HK-2 (cell line): Measurements from ENCODE around the gene PCDHB13.
"Not testable (repeated sequence)": the region's sequence is repeated elsewhere in the genome, so short reads cannot be mapped to it uniquely, and the experiment has no call there.

Source experiments
- DNase-seq: peaks from one replicate; pipeline ENCODE4 v3.0.0-alpha.2; 2018; ENCODE audit not compliant: unreplicated experiment

Gene PCDHB13

DNA sequence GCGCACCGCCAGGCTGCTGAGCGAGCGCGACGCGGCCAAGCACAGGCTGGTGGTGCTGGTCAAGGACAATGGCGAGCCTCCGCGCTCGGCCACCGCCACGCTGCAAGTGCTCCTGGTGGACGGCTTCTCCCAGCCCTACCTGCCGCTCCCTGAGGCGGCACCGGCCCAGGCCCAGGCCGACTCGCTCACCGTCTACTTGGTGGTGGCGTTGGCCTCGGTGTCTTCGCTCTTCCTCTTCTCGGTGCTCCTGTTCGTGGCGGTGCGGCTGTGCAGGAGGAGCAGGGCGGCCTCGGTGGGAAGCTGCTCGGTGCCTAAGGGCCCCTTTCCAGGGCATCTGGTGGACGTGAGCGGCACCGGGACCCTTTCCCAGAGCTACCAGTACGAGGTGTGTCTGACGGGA lies 12.1 kb upstream of the PCDHB13 start:
- not testable (repeated sequence) for DNase-seq

DNA sequence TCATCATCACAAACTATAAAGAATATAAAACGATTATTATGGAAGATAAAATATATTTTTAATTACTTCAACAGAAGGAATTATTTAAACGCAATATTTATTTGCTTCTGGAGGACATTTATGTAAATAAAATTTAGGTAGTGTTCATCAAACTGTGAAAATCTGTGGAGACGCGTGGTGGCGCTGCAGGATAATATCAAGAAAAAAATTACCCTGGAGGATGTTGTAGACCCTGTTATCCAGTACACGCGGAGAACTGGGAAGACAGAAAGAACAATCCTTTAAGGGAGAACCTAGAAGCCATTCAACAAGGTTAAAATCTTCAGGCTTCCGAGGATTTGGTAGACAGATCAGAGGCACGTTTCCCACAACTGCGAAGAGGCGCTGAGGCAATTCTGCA lies 5.2 kb upstream of the PCDHB13 start, which contains the start of gene PCDHB12:
Gene PCDHB12, plus strand, starts transcription at position 242 of the 400 bp plus-strand sequence. CDS start 189 bp downstream, outside the sequence.
- no peak for DNase-seq

DNA sequence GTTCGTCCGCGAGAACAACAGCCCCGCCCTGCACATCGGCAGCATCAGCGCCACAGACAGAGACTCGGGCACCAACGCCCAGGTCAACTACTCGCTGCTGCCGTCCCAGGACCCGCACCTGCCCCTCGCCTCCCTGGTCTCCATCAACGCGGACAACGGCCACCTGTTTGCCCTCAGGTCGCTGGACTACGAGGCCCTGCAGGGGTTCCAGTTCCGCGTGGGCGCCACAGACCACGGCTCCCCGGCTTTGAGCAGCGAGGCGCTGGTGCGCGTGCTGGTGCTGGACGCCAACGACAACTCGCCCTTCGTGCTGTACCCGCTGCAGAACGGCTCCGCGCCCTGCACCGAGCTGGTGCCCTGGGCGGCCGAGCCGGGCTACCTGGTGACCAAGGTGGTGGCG lies 3.4 kb upstream of the PCDHB13 start:
- not testable (repeated sequence) for DNase-seq

DNA sequence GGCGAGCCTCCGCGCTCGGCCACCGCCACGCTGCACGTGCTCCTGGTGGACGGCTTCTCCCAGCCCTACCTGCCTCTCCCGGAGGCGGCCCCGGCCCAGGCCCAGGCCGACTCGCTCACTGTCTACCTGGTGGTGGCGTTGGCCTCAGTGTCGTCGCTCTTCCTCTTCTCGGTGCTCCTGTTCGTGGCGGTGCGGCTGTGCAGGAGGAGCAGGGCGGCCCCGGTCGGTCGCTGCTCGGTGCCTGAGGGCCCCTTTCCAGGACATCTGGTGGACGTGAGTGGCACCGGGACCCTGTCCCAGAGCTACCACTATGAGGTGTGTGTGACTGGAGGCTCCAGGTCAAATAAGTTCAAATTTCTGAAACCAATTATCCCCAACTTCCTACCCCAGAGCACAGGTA lies 2.9 kb upstream of the PCDHB13 start:
- DNase-seq = not testable (repeated sequence)

DNA sequence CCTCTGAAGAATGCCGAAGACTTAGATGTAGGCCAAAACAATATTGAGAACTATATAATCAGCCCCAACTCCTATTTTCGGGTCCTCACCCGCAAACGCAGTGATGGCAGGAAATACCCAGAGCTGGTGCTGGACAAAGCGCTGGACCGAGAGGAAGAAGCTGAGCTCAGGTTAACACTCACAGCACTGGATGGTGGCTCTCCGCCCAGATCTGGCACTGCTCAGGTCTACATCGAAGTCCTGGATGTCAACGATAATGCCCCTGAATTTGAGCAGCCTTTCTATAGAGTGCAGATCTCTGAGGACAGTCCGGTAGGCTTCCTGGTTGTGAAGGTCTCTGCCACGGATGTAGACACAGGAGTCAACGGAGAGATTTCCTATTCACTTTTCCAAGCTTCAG lies 864 bp downstream of the PCDHB13 start:
- not testable (repeated sequence) for DNase-seq

DNA sequence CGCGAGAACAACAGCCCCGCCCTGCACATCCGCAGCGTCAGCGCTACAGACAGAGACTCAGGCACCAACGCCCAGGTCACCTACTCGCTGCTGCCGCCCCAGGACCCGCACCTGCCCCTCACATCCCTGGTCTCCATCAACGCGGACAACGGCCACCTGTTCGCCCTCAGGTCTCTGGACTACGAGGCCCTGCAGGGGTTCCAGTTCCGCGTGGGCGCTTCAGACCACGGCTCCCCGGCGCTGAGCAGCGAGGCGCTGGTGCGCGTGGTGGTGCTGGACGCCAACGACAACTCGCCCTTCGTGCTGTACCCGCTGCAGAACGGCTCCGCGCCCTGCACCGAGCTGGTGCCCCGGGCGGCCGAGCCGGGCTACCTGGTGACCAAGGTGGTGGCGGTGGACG lies 1.8 kb downstream of the PCDHB13 start:
- DNase-seq = not testable (repeated sequence)

DNA sequence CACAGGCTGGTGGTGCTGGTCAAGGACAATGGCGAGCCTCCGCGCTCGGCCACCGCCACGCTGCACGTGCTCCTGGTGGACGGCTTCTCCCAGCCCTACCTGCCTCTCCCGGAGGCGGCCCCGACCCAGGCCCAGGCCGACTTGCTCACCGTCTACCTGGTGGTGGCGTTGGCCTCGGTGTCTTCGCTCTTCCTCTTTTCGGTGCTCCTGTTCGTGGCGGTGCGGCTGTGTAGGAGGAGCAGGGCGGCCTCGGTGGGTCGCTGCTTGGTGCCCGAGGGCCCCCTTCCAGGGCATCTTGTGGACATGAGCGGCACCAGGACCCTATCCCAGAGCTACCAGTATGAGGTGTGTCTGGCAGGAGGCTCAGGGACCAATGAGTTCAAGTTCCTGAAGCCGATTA lies 2.3 kb downstream of the PCDHB13 start:
- not testable (repeated sequence) for DNase-seq

DNA sequence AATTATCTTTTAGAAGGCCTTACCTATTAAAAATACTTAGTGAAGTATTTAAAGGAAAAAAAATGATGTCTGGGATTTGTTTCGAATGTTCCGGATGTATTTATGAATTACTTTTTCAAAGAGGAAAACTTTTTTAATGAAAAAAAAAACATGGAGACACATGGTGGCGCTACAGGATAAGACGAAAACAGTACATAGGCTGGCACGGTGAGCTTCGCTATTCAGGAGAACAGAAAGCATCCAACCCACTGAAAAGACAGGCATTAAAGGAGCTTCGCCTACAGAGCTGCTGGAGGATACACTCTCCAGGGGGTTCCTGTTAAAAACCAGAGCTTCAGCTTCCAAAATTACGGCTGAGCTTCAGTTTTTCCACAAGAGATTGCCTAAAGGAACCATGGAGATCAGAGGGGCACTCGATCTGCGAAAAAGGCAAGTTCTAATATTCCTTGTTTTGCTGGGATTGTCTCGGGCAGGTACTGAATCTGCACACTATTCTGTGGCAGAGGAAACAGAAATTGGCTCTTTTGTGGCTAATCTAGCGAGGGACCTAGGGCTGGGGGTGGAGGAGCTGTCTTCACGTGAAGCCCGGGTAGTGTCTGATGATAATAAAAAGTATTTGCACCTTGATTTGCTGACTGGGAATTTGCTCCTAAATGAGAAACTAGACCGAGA lies 9.5 kb downstream of the PCDHB13 start, which contains the start of gene PCDHB14:
Gene PCDHB14, plus strand, starts transcription at position 232 of the 672 bp plus-strand sequence. Its CDS starts 163 bp downstream, at position 395.
- DNase-seq = no peak

DNA sequence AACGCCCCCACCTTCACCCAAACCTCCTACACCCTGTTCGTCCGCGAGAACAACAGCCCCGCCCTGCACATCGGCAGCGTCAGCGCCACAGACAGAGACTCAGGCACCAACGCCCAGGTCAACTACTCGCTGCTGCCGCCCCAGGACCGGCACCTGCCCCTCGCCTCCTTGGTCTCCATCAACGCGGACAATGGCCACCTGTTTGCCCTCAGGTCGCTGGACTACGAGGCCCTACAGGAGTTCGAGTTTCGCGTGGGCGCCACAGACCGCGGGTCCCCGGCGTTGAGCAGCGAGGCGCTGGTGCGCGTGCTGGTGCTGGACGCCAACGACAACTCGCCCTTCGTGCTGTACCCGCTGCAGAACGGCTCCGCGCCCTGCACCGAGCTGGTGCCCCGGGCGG lies 11.1 kb downstream of the PCDHB13 start:
- not testable (repeated sequence) for DNase-seq

DNA sequence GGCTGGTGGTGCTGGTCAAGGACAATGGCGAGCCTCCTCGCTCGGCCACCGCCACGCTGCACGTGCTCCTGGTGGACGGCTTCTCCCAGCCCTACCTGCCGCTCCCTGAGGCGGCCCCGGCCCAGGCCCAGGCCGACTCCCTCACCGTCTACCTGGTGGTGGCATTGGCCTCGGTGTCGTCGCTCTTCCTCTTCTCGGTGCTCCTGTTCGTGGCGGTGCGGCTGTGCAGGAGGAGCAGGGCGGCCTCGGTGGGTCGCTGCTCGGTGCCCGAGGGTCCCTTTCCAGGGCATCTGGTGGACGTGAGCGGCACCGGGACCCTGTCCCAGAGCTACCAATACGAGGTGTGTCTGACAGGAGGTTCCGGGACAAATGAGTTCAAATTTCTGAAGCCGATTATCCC lies 11.7 kb downstream of the PCDHB13 start:
- not testable (repeated sequence) for DNase-seq

DNA sequence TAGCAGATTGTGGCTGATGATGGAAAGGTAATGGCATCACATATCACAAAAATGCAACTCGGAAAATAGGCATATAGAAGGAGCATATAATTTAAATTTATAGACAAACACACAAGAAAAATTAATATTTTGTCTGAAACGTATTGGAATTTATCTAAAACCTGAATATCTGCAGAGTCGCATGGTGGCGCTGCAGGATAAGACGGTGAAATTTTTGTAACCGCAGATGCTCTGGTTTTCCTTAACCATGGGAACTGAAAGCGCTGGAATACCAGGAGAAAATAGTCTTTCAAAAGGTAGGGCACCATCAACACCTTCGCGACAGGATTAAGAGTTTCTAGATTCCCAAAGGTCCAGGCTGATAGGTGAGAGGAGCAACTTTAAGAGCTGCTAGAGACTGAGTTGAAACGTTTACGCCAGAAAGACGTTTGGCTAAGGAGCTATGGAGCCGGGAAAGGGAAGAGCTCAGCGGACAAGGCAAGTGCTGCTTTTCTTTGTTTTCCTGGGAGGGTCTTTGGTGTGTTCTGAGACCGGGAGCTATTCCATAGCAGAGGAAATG lies 20.5 kb downstream of the PCDHB13 start:
- DNase-seq = no peak

DNA sequence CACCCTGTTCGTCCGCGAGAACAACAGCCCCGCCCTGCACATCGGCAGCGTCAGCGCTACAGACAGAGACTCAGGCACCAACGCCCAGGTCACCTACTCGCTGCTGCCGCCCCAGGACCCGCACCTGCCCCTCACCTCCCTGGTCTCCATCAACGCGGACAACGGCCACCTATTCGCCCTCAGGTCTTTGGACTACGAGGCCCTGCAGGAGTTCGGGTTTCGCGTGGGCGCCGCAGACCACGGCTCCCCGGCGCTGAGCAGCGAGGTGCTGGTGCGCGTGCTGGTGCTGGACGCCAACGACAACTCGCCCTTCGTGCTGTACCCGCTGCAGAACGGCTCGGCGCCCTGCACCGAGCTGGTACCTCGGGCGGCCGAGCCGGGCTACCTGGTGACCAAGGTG lies 22.2 kb downstream of the PCDHB13 start:
- not testable (repeated sequence) for DNase-seq

DNA sequence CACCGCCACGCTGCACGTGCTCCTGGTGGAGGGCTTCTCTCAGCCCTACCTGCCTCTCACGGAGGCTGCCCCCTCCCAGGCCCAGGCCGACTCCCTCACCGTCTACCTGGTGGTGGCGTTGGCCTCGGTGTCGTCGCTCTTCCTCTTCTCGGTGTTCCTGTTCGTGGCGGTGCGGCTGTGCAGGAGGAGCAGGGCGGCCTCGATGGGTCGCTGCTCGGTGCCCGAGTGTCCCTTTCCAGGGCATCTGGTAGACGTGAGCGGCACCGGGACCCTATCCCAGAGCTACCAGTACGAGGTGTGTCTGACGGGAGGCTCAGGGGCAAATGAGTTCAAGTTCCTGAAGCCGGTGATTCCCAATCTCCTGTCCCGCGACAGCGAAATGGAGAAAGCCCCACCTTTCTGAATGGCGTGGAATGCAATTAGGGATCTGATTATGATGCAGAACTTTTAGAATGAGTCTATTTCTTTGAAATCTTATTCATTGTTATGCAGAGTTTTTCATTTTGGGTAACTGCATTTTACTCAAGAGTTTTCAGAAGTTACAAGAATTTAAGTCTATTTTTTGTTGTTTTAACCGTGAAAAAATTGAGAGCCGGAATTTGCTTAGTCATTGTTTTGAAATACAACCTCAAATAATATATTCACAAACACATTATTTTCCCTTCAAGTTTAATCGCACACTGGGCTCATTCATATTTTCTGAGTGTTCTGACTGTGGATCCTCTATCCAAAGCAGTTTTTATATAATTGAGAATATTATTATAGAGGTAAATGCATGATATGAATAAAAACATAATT lies 23.0 kb downstream of the PCDHB13 start:
- DNase-seq = no peak

DNA sequence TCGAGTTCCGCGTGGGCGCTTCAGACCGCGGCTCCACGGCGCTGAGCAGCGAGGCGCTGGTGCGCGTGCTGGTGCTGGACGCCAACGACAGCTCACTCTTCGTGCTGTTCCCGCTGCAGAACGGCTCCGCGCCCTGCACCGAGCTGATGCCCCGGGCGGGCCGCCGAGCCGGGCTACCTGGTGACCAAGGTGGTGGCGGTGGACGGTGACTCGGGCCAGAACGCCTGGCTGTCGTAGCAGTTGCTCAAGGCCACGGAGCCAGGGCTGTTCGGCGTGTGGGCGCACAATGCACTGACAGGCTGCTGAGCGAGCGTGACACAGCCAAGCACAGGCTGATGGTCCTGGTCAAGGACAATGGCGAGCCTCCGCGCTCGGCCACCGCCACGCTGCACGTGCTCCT lies 27.8 kb downstream of the PCDHB13 start:
- DNase-seq = no peak

DNA sequence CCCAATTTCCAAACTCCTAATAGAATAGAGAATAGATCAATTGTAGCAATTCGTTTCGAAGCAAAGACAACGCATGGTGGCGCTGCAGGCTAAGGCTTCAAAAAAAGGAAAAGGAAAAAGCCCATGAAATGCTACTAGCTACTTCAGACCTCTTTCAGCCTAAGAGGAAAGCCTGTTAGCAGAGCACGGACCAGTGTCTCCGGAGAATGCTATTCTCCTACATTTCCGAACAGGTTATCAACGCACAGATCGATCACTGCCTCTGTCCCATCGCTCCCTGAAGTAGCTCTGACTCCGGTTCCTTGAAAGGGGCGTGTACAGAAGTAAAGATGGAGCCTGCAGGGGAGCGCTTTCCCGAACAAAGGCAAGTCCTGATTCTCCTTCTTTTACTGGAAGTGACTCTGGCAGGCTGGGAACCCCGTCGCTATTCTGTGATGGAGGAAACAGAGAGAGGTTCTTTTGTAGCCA lies 31.6 kb downstream of the PCDHB13 start, which contains the start of gene PCDHB15:
Gene PCDHB15, plus strand, starts transcription at position 146 of the 468 bp plus-strand sequence. Its CDS starts 184 bp downstream, at position 330.
- DNase-seq = no peak

DNA sequence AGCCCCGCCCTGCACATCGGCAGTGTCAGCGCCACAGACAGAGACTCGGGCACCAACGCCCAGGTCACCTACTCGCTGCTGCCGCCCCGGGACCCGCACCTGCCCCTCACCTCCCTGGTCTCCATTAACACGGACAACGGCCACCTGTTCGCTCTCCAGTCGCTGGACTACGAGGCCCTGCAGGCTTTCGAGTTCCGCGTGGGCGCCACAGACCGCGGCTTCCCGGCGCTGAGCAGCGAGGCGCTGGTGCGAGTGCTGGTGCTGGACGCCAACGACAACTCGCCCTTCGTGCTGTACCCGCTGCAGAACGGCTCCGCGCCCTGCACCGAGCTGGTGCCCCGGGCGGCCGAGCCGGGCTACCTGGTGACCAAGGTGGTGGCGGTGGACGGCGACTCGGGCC lies 33.3 kb downstream of the PCDHB13 start:
- not testable (repeated sequence) for DNase-seq

DNA sequence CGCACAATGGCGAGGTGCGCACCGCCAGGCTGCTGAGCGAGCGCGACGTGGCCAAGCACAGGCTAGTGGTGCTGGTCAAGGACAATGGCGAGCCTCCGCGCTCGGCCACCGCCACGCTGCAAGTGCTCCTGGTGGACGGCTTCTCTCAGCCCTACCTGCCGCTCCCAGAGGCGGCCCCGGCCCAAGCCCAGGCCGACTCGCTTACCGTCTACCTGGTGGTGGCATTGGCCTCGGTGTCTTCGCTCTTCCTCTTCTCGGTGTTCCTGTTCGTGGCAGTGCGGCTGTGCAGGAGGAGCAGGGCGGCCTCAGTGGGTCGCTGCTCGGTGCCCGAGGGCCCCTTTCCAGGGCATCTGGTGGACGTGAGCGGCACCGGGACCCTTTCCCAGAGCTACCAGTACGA lies 33.7 kb downstream of the PCDHB13 start:
- not testable (repeated sequence) for DNase-seq

DNA sequence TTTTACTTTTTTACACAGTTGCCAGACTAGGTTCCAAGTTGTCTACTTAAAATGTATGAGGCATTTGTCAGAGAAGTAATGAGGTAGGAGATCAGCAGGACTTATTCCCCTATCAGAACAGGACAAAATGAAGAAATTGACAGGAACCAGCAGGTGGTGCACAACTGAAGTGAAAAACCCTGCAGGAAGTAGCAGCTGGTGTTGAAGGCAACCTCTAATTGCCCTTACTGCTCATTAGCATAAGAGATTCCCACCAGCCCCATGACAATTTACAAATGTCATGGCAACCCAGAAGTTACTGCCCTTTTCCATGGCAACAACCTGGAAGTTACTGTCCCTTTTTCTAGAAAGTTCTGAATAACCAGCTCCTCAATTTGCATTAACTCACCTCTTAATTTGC lies 36.9 kb downstream of the PCDHB13 start:
- DNase-seq = no peak

DNA sequence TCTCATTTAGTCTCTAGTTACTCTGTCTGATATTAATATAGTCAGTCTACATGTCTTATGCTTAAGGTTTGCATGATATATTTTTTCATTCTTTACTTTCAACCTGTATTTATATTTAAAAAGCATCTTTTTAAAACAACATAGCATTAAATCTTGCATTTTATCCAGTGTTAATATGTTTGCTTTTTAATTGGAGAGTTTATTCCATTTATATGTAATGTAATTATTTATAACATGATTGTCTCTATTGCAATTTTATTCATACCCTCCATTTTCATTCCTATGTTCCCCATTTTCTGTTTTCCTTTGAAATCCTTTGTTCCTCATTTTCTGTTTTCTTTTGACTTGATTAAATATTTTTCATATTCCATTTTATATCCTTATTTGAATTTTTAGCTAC lies 44.7 kb downstream of the PCDHB13 start:
- no peak for DNase-seq

DNA sequence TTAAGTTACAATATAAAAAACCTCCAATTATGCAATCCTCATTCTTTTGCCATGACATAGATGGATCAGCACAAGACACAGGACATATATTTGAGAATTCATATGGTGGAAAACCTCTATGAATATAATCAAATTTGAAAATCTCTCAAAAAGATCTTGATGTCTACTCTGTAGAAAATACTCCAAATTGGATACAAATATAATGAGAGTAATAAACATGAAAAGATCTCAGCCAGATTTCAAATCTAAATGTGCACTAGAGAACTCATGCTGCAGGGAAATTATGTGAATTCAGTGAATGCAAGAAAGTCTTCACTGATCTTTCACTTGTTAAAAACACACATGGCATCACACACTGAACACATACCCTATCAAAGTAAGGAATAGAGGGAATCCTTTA lies 45.2 kb downstream of the PCDHB13 start:
- no peak for DNase-seq

DNA sequence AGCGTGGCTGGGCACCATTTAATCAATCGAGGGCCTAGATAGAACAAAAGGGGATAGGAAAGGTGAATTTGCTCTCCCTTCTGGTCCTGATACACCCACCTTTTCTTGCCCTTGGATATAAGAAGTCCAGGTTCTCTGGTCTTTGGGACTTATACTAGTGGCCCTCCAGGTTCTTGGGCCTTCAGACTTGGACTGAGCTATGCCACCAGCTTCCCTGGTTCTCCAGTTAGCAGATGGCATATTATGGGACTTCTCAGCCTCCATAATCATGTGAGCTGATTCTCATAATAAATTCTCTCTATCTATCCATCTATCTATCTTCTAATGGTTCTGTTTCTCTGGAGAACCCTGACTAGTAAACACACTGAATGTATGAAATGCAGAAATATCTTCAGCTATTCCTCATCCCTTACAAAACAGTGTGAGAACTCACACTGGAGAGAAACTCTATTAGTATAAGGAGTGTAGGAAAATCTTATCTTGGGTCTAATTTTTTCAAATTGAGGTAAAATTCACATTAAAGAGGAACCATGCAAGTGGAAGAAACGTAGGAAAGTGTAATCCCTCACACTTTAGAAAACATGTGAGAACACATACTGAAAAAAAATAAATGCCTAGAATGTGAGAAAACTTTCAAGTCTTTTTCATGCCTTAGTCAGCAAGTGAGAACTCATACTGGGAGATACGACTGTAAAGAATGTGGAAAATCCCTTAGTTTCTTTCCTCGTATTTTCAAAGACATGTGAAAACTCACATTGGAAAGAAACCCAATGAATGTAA lies 46.9 kb downstream of the PCDHB13 start:
- DNase-seq = no peak

DNA sequence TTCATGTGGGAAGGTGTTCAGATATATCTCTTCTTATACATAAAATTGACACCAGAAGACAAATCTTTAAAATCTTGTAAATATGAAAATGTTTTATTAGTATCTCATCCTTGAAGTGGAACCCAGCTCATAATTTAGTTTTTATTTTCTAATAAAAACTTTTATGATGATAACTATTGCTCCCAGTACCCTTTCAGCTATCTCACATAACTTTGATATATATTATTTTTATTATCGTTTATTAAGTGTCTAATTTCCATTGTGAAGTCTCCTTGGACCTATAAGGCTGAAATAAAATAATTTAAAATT lies 47.5 kb downstream of the PCDHB13 start:
- DNase-seq = no peak
